NOMO-1 treated with DMSO at 0.1 percent for 48 hours (cell line): Measurements from ENCODE around the gene DEFB119.
"Not testable (repeated sequence)": the region's sequence is repeated elsewhere in the genome, so short reads cannot be mapped to it uniquely, and the experiment has no call there.

Source experiments
- DNase-seq: peaks from one replicate; lab custom pipeline; 2025; ENCODE audit not compliant: unreplicated experiment; lab: John Stamatoyannopoulos, UW

DEFB119 gene

DNA sequence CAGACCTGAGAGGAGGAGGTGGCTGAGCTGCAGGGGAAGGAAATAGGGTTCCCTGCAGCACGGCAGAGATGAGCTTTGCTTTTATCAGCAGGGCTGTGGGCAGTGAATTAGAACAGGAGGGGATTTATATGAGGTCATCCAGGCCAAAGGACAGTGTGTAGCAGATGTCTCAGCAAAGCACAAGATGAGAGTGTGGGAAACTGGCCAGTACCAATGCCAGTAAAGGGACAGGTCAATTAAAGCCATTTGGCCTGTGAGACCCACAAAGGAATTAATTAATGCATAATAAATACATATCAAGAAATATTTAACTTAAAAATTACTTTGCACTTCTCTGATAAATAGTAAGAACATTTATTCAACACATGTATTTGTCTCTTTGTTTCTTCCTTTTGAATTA lies at the start of gene DEFB119:
Gene DEFB119, minus strand, starts transcription at position 101 of the 400 bp plus-strand sequence. CDS start 107 bp downstream, outside the sequence.
- DNase-seq = no peak

DNA sequence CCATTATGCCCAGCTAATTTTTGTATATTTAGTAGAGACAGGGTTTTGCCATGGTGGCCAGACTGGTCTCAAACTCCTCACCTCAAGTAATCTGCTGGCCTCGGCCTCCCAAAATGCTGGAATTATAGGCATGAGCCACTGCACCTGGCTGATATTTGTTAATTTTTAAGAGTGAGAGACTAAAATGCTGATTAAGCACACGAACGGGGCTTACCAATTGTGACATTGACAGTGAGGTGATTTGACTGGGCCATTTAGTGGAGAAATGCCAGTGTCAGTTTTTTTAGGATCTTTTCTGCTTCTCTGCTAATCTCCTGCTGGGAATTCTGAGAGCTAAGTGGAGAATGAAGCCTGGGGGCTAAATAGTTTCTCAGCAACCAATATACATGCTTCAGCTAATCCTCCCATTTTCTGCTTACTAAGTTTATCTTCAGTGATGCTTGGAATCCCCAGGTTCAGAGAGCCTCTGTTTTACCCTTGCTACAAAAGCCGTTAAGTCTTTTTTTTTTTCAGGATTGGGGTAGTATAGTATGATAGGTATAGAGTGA lies 40.3 kb upstream of the DEFB119 start:
- DNase-seq = no peak

DNA sequence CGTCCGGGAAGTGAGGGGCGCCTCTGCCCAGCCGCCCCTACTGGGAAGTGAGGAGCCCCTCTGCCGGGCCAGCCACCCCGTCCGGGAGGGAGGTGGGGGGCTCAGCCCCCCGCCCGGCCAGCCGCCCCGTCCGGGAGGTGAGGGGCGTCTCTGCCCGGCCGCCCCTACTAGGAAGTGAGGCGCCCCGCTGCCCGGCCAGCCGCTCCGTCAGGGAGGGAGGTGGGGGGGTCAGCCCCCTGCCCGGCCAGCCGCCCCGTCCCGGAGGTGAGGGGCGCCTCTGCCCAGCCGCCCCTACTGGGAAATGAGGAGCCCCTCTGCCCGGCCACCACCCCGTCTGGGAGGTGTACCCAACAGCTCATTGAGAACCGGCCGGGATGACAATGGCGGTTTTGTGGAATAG lies 37.2 kb upstream of the DEFB119 start:
- DNase-seq = not testable (repeated sequence)

- DNase-seq = not testable (repeated sequence)
Measured at GRCh38 chr20:31426891-31427551, 36.6 kb upstream of the DEFB119 start.

DNA sequence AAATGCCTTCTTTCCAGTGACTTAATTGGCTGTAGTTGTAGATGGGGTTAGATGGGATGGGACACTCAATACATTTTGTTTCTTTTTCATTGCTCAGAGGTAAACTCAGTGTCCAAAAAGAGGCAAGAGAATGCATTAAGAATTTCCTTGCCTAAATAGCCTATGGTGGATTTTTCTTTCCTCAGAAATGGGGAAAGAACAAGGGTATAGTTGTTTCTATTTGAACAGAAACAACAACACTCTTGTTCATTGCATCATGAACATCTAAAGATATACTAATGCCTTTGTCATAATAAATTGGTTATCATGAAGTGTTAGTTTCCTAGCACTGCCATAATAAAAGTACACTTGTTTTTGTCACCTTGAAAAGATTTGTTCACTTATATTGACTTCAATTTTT lies 35.4 kb upstream of the DEFB119 start:
- DNase-seq = no peak

GRCh38 chr20:31418307-31418706 lies 27.9 kb upstream of the DEFB119 start:
- no peak for DNase-seq

DNA sequence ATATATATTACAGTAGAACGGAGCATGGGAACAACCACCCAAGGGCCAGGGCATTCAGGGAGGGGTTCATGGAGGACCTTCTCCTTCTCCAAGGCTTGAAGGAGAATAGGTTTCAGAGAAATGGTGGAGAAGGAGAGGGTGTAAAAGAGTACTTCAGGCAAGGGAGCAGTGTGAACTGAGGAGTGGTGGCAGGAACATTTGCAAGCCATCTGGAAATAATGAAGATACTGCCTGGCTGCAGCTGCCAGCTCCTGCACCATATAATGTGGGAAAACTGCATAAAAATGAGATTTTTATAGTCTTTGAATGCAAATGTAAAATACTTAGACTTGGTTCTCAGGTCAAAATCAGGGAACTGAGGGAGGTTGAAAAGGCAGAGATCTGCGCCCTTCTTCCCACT lies 25.3 kb upstream of the DEFB119 start:
- no peak for DNase-seq

DNA sequence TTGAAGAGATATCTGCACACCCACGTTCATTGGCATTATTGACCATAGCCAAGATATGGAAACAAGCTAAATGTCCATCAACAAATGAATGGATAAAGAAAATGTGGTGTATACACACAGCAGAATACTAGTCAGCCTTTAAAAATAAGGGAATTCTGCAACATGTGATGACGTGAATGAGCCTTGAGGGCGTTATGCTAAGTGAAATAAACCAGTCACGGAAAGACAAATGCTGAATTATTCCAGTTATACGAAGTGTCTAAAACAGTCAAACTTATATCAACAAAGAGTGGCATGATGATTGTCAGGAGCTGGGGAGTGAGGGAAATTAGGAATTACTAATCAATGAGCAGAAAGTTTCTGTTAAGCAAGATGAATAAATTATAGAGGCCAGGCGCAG lies 24.0 kb upstream of the DEFB119 start:
- no peak for DNase-seq

GRCh38 chr20:31410011-31410410 lies 19.6 kb upstream of the DEFB119 start:
- DNase-seq = no peak

DNA sequence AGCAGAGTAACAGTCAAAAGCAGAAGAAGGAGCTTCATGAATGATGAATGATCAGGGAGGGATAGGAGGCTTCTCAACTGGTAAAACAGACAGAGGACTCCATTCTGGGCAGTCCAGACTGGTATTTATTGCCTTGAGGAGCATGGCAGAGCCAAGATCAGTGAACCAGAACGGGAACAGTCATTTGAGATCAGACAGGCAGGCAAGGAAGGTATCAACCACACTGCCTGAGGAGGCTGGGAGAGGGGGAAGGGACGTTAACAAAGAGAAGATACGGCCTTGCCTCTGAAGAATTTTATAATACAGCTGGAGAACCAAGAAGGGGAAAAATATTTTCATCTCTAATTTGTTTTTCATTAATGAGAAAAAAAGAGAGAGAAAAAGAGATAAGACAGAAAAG lies 15.7 kb upstream of the DEFB119 start, which contains the start of gene DEFB121:
Gene DEFB121, minus strand, starts transcription at position 101 of the 400 bp plus-strand sequence. Its CDS starts 63 bp downstream, at position 38.
- DNase-seq = no peak

DNA sequence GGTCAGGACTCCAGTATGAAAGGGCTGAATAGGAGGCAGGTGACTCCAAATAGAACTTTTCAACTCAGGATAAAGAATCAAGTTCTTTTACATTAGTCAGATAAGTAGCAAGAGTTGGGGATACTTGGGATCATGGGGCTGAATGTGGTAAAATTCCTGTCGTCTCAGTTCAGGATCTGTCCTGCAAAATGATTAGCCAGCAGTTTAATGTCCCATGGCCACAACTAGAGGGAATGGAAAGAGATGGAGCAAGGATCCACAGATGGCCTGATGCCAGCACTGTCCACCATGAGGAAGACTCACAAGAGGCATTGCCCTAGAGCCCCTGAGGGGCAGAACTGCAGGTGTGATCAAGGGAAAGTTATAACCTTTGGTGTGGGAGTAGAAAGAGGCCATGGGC lies 13.5 kb upstream of the DEFB119 start:
- DNase-seq = no peak

GRCh38 chr20:31394900-31395299 lies 4.5 kb upstream of the DEFB119 start:
- no peak for DNase-seq

- DNase-seq = no peak
Measured at GRCh38 chr20:31392836-31393235, 2.4 kb upstream of the DEFB119 start.

DNA sequence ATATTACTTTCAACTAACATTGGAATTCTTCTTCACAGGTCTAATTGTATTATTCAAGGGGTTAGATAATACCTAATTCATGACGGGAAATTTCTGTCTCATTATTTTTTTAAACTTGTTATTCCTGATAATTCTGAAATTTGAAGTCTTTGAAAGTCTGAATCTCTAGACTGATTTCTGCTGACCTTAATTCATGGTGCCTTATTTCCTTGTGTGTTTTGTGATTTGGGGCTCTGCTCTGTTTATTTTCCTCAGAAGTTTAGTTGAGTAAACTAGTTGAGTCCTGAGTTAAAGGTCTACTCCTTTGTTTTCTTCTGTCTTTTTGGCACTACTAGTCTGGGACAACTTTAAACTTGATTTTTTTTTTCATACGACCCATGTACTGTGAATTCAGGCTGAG lies 16.0 kb downstream of the DEFB119 start:
- DNase-seq = no peak

- no peak for DNase-seq
Measured at GRCh38 chr20:31368301-31368700, 22.1 kb downstream of the DEFB119 start, which contains the start of gene DEFB118. TSS of gene DEFB118 (plus strand) at chr20:31368601. CDS start at chr20:31368651, 50 bp downstream.

DNA sequence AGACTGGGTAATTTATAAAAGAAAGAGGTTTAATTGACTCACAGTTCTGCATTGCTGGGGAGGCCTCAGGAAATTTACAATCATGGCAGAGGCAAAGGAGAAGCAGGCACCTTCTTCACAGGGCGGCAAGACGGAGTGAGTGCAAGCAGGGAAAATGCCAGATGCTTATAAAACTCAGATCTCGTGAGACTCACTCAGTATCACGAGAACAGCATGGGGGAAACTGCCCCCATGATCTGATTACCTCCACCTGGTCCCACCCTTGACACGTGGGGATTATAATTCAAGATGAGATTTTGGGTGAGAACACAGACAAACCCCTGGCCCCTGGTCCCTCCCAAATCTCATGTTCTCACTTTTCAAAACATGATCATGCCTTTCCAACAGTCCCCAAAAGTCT lies 26.1 kb downstream of the DEFB119 start:
- not testable (repeated sequence) for DNase-seq

DNA sequence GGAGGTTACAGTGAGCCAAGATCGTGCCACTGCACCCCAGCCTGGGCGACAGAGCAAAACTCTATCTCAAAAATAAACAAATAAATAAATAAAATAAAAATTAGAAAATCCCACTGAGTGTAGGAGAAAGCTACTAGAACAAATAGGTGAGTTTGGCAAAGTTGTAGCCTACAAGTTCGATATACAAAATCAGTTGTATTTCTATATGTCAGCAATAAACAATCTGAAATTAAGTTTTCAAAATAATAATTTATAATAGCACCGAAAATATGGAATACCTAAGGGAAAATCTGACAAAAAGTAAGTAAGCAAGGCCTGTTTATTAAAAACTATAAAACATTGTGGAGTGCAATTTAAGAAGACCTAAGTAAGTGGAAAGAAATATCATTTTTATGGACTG lies 27.1 kb downstream of the DEFB119 start:
- DNase-seq = no peak

GRCh38 chr20:31355981-31356380 lies 34.4 kb downstream of the DEFB119 start:
- no peak for DNase-seq

DNA sequence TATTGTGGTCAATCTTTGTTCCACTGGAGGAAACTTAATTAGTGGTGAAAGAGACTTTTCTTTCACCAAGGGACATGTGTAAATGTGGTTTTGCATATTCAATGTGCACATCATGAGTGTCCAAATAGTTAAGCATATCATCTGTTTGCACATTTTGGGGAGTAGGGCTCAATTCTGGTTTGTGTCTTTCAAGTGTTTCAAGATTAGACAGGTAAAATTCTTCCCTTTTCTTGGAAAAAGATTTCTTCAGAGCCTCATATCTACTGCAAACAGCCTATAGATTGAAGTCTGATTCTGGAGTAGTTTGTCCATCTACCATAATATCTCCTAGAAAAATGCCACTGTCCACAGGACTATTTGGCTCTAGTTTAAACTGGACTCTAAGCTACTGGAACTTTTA lies 48.9 kb downstream of the DEFB119 start:
- no peak for DNase-seq

DNA sequence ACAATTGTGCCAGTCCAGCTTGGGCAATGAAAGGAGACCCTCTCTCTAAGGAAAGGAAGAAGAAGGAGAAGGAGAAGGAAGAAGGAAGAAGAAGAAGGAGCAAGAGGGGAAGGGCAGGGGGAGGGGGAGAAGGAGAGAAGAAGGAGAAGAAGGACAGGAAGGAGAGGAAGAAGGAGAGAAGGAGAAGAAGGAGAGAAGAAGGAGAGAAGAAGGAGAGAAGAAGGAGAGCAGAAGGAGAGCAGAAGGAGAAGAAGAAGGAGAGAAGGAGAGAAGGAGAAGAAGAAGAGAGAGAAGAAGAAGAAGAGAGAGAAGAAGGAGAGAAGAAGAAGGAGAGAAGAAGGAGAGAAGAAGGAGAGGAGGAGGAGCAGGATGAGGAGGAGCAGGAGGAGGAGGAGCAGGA lies 59.5 kb downstream of the DEFB119 start:
- DNase-seq = no peak
